ENCODE measurements around the gene SLC27A2.

- TF ChIP-seq CTCF (conservative IDR thresholded peaks at IDR 0.05; ENCODE audit: low read depth in 2 of 2) = no peak
- TF ChIP-seq EZH2phosphoT487 (IDR thresholded peaks at IDR 0.05; ENCODE audit: unreplicated experiment) = no peak
- no peak for TF ChIP-seq ETS1 (IDR thresholded peaks at IDR 0.05)
- no peak for TF ChIP-seq JUNB (IDR thresholded peaks at IDR 0.05; ENCODE audit: unreplicated experiment)
- no peak for TF ChIP-seq EZH2 (IDR thresholded peaks at IDR 0.05; ENCODE audit: low read depth, unreplicated experiment)
Measured at GRCh38 chr15:50219820-50220219, 37.8 kb downstream of the SLC27A2 start.

Measured in GM23338 (cell line).